B cell (primary cell): ENCODE results near the gene DPP9.

ENCODE experiments used
- CTCF ChIP-seq: fragments of 200-600 bp; IDR thresholded peaks from one replicate; pipeline ENCODE4 v1.8.0; 2022; ENCODE audit warnings: antibody characterized with exemption, mild to moderate bottlenecking
- EZH2 ChIP-seq: IDR thresholded peaks from 2 replicates; pipeline ENCODE4 v1.6.1; 2012; ENCODE audit warnings: borderline replicate concordance, low read depth, mild to moderate bottlenecking, moderate library complexity, low read length; ENCODE audit not compliant: insufficient read depth, poor library complexity, severe bottlenecking

- TF ChIP-seq CTCF (no peak), EZH2 (no peak)
Observed at GRCh38 chr19:4664642-4665041, 59.0 kb downstream of the DPP9 start.
